HCT116 (cell line): ENCODE data around the gene WDR35. TPM values are rescaled to one million over a fixed set of nuclear protein-coding genes. Genes with fewer than 3 reads are reported as not detected.

Experiments used
- ATAC-seq: fragments of 200-7000 bp; cut with Tn5 transposase; 2 replicates; pipeline ENCODE4 v1.9.1; 2020; ENCODE audit warnings: mild to moderate bottlenecking, moderate library complexity
- BruUV-seq: library from RNA; stranded (reverse); fragments of 400-500 nt; replicated peaks from 2 replicates; lab custom pipeline; 2021; lab: Mats Ljungman, UMichigan
- CTCF ChIA-PET: fragments of 300-600 bp; sonication (Branson Sonifier 250); formaldehyde crosslinking; loops from one replicate; lab custom pipeline; 2021; ENCODE audit warnings: antibody characterized with exemption; lab: Charles Lee
- POLR2A ChIA-PET: fragments of 300-600, 350-600 bp; sonication (Branson Sonifier 250); formaldehyde crosslinking; loops from one replicate; lab custom pipeline; 2021; ENCODE audit warnings: antibody characterized with exemption; lab: Charles Lee
- RAD21 ChIA-PET, 2 experiments: fragments of 300-600 bp; sonication (Branson Sonifier 250); formaldehyde crosslinking; loops; one replicate each; lab custom pipeline; 2023; ENCODE audit warnings: low total read pairs in 2 of 2; ENCODE audit not compliant: uncharacterized antibody in 2 of 2, unreplicated experiment in 2 of 2, low non-redundant PET in 1 of 2; lab: Charles Lee
- DNase-seq: peaks from one replicate; pipeline ENCODE4 v3.0.0-alpha.2; 2010; ENCODE audit warnings: low read depth, low spot score
- H2AFZ ChIP-seq: fragments of 200-600 bp; shearing (Covaris generic), sonication (generic); 2 replicates; pipeline ENCODE4 v1.6.1; 2017; ENCODE audit warnings: low read depth, mixed run types, mixed read lengths, antibody characterized with exemption, low read length; ENCODE audit not compliant: poor library complexity, severe bottlenecking
- H3K27ac ChIP-seq: 2 replicates; pipeline ENCODE4 v1.5.1; 2012; ENCODE audit warnings: low read depth, low read length
- H3K27me3 ChIP-seq: fragments of 200-600 bp; sonication (generic); 2 replicates; pipeline ENCODE4 v1.6.1; 2016; ENCODE audit warnings: mixed run types, low read length, mixed read lengths; ENCODE audit not compliant: insufficient read depth
- H3K36me3 ChIP-seq, 2 experiments: fragments of 200-500 bp in 1 of 2; fragments of 200-600 bp in 1 of 2; sonication (Bioruptor generic) in 1 of 2; sonication (generic) in 1 of 2; 2 replicates each; pipeline versions ENCODE4 v1.5.1 to v1.6.1; 2014 to 2016; ENCODE audit warnings: low read length in 2 of 2, inconsistent platforms in 1 of 2, mixed read lengths in 1 of 2, mixed run types in 1 of 2; ENCODE audit not compliant: insufficient read depth in 2 of 2, control insufficient read depth in 1 of 2
- H3K4me1 ChIP-seq, 2 experiments: fragments of 200-600 bp in 1 of 2; sonication (generic) in 1 of 2; 2 replicates each; pipeline versions ENCODE4 v1.5.1 to v1.6.1; 2012 to 2017; ENCODE audit warnings: low read length in 2 of 2, inconsistent platforms in 1 of 2, mild to moderate bottlenecking in 1 of 2, mixed read lengths in 1 of 2, mixed run types in 1 of 2, moderate library complexity in 1 of 2; ENCODE audit not compliant: insufficient read depth in 2 of 2, control insufficient read depth in 1 of 2
- H3K4me2 ChIP-seq: fragments of 200-600 bp; sonication (generic); 2 replicates; pipeline ENCODE4 v1.6.1; 2017; ENCODE audit warnings: mixed run types, low read length, mixed read lengths
- H3K4me3 ChIP-seq, 2 experiments: fragments of 200-600 bp in 1 of 2; sonication (generic) in 1 of 2; replicated peaks in 1 of 2; 2 replicates each; pipeline ENCODE4 v1.5.1; 2011 to 2016; ENCODE audit warnings: low read length in 2 of 2, control low read depth in 1 of 2, low read depth in 1 of 2, mild to moderate bottlenecking in 1 of 2, mixed read lengths in 1 of 2, mixed run types in 1 of 2
- H3K79me2 ChIP-seq: fragments of 200-600 bp; sonication (generic); 2 replicates; pipeline ENCODE4 v1.6.1; 2017; ENCODE audit warnings: mild to moderate bottlenecking, mixed run types, low read length, moderate library complexity, mixed read lengths; ENCODE audit not compliant: insufficient read depth
- H3K9ac ChIP-seq: fragments of 200-600 bp; sonication (generic); 2 replicates; pipeline ENCODE4 v1.6.1; 2016; ENCODE audit warnings: low read length, mixed read lengths
- H3K9me2 ChIP-seq: fragments of 200-600 bp; sonication (generic), shearing (Covaris generic); 2 replicates; pipeline ENCODE4 v1.6.1; 2017; ENCODE audit warnings: mixed run types, mild to moderate bottlenecking, moderate library complexity; ENCODE audit not compliant: insufficient read depth
- H3K9me3 ChIP-seq, 2 experiments: fragments of 200-500 bp in 1 of 2; fragments of 200-600 bp in 1 of 2; sonication (Bioruptor generic) in 1 of 2; sonication (generic) in 1 of 2; 2 replicates each; pipeline ENCODE4 v1.6.1; 2014 to 2017; ENCODE audit warnings: low read length in 2 of 2, mixed read lengths in 2 of 2, inconsistent platforms in 1 of 2, low read depth in 1 of 2, mild to moderate bottlenecking in 1 of 2, mixed run types in 1 of 2, moderate library complexity in 1 of 2; ENCODE audit not compliant: control insufficient read depth in 1 of 2, insufficient read depth in 1 of 2
- H4K20me1 ChIP-seq: fragments of 200-600 bp; sonication (generic), shearing (Covaris generic); 2 replicates; pipeline ENCODE4 v1.6.1; 2017; ENCODE audit warnings: mixed run types, mild to moderate bottlenecking, moderate library complexity; ENCODE audit not compliant: insufficient read depth
- EZH2 ChIP-seq: fragments of 200-600 bp; sonication (generic); IDR thresholded peaks from 2 replicates; pipeline ENCODE4 v1.6.1; 2017; ENCODE audit warnings: antibody characterized with exemption, mixed run types
- FOSL1 ChIP-seq: IDR thresholded peaks from 2 replicates; pipeline ENCODE4 v1.6.1; 2012; ENCODE audit warnings: low read depth
- RAD21 ChIP-seq: IDR thresholded peaks from 2 replicates; pipeline ENCODE4 v1.6.1; 2012; ENCODE audit warnings: low read depth, mild to moderate bottlenecking
- SP1 ChIP-seq: IDR thresholded peaks from 2 replicates; pipeline ENCODE4 v1.6.1; 2012; ENCODE audit warnings: low read depth
- intact Hi-C: fragments of 100-400 bp; cut with micrococcal nuclease; formaldehyde crosslinking; loops from 2 replicates; pipeline ENCODE4 v1.10.0; 2022
- total RNA-seq: library from RNA; stranded (reverse); gene quantifications from one replicate; pipeline ENCODE4 v1.2.1, GENCODE V29; 2021; ENCODE audit not compliant: unreplicated experiment
- TF ChIP-seq, protein P1 (sequence below): IDR thresholded peaks from 2 replicates; pipeline ENCODE4 v1.6.1; 2012; ENCODE audit warnings: low read depth
- TF ChIP-seq, protein P2 (sequence below), 3 experiments: fragments of 200-600 bp in 1 of 3; sonication (generic) in 1 of 3; IDR thresholded peaks in 2 of 3; conservative IDR thresholded peaks in 1 of 3; 2 replicates each; pipeline ENCODE4 v1.5.1; 2012 to 2017; ENCODE audit warnings: low read depth in 2 of 3, low read length in 2 of 3, antibody characterized with exemption in 1 of 3, borderline replicate concordance in 1 of 3, control low read depth in 1 of 3, mild to moderate bottlenecking in 1 of 3, mixed read lengths in 1 of 3, mixed run types in 1 of 3, moderate library complexity in 1 of 3; ENCODE audit not compliant: insufficient read depth in 1 of 3

The WDR35 gene
- total RNA-seq, 1 experiment from 2014 or later, result 9.6 TPM

DNA sequence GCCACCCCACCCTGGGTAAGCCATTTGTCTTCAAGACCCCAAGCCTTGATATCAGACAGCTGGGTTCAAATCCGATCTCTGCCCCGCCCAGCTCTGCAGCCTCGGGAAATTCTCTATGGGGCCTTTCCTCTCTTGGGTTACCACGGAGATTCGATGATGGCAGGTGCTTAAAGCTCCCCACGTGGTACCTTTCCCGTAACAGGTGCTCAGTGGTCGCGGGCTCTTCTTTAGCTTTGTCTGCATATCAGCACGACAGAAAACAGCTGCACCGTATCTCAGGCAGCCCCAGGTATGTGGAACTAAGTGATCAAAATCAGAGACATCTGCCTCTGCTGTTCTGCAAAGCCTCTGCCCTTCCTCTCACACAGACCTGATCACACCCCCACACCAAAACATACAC, 125.5 kb downstream of the WDR35 start (continued):
- TF ChIP-seq, protein P1, sequence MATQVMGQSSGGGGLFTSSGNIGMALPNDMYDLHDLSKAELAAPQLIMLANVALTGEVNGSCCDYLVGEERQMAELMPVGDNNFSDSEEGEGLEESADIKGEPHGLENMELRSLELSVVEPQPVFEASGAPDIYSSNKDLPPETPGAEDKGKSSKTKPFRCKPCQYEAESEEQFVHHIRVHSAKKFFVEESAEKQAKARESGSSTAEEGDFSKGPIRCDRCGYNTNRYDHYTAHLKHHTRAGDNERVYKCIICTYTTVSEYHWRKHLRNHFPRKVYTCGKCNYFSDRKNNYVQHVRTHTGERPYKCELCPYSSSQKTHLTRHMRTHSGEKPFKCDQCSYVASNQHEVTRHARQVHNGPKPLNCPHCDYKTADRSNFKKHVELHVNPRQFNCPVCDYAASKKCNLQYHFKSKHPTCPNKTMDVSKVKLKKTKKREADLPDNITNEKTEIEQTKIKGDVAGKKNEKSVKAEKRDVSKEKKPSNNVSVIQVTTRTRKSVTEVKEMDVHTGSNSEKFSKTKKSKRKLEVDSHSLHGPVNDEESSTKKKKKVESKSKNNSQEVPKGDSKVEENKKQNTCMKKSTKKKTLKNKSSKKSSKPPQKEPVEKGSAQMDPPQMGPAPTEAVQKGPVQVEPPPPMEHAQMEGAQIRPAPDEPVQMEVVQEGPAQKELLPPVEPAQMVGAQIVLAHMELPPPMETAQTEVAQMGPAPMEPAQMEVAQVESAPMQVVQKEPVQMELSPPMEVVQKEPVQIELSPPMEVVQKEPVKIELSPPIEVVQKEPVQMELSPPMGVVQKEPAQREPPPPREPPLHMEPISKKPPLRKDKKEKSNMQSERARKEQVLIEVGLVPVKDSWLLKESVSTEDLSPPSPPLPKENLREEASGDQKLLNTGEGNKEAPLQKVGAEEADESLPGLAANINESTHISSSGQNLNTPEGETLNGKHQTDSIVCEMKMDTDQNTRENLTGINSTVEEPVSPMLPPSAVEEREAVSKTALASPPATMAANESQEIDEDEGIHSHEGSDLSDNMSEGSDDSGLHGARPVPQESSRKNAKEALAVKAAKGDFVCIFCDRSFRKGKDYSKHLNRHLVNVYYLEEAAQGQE, result no peak
- TF ChIP-seq FOSL1, result no peak
- TF ChIP-seq EZH2, result no peak

DNA sequence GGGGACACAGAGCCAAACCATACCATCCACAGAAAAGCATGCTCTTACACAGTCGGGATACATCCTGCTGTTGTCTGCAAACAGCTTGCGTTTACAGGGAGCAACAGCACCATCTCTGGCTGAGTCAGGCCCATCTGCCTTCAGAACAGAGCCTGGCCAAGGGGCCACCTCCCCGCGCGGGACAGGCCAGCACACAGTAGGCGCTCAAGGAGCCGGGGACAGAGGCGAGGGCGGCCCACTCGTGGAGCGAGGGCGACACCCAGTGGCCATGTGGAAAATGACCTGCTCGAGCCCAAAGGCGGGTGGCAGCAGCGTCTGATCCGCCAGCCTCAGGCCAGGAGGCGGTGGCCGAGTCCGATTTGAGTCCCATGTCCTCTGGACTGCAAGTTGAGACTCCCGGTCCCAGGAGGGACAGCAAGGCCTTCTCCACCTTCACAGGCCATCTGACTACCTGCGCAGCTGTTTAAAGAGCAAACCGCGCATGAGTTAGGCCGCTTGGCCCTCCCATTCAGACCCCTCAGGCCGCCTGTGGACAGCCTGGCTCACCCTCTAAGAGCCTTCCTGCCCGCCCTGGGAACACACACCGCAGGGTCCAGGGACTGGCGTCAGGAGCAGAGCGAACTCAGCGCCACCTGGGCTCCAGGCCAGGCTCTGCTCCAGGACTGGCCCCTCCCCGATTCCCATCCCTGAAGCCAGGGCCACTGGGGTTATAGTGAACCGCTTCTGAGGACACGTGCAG, 126.4 kb downstream of the WDR35 start:
- no peak overlapping the region for H3K4me3 ChIP-seq

More for the DNA sequence above, 126.4 kb downstream of the WDR35 start:
- H3K9me2 ChIP-seq, result no peaks in the 10 kb centered on the region
- H3K9me3 ChIP-seq, result no peaks in the 10 kb centered on the region
- H3K79me2 ChIP-seq, result no peaks in the 10 kb centered on the region
- peak; percentile 23 for DNase-seq
- RAD21 ChIA-PET, result no interaction called here
- CTCF ChIA-PET, result interaction anchor here (0.9 to 2.4 kb wide), 5 partner anchors 62 to 1343 kb away, joined by 3 to 14 read pairs (median 5); partner anchors contain the start of gene OSR1
- TF ChIP-seq RAD21 (peak; percentile 100), SP1 (no peak)
- TF ChIP-seq, protein P2, sequence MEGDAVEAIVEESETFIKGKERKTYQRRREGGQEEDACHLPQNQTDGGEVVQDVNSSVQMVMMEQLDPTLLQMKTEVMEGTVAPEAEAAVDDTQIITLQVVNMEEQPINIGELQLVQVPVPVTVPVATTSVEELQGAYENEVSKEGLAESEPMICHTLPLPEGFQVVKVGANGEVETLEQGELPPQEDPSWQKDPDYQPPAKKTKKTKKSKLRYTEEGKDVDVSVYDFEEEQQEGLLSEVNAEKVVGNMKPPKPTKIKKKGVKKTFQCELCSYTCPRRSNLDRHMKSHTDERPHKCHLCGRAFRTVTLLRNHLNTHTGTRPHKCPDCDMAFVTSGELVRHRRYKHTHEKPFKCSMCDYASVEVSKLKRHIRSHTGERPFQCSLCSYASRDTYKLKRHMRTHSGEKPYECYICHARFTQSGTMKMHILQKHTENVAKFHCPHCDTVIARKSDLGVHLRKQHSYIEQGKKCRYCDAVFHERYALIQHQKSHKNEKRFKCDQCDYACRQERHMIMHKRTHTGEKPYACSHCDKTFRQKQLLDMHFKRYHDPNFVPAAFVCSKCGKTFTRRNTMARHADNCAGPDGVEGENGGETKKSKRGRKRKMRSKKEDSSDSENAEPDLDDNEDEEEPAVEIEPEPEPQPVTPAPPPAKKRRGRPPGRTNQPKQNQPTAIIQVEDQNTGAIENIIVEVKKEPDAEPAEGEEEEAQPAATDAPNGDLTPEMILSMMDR (IDR thresholded peaks at IDR 0.05 in 2 of 3, conservative IDR thresholded peaks at IDR 0.05 in 1 of 3; ENCODE audit: borderline replicate concordance in 1 of 3, insufficient read depth in 1 of 3, low read depth in 2 of 3, low read length in 2 of 3), result peak; percentile 78 to 96 (median 93)
- H3K36me3 ChIP-seq, result no peaks in the 10 kb centered on the region
- no peak overlapping the region for H3K9ac ChIP-seq
- POLR2A ChIA-PET, result no interaction called here
- no peaks in the 10 kb centered on the region for H4K20me1 ChIP-seq
- BruUV-seq, result no TSS peak
- peak overlapping the region; percentile 45 for H2AFZ ChIP-seq
- H3K27ac ChIP-seq, result no peak overlapping the region
- peak overlapping the region; percentile 57 for H3K4me2 ChIP-seq
- H3K27me3 ChIP-seq, result no peaks in the 10 kb centered on the region
- ATAC-seq, result peak; percentile 94
- intact Hi-C loops, result loop anchor here (1.0 to 5.0 kb wide), 10 partner anchors 94 to 1476 kb away; no protein-coding TSS in a partner anchor
- H3K4me1 ChIP-seq, result peaks cover 0 to 8% of the 10 kb centered on the region in 2 experiments; a peak in 1 of 4 replicates
